Neural crest cell (in vitro differentiated cells): Measurements from ENCODE around the gene TOPBP1. TPM values are rescaled to one million over a fixed set of nuclear protein-coding genes. Genes with fewer than 3 reads are reported as not detected.
A peak's percentile ranks its signal among the peaks of the same experiment; 100 is the strongest.

Source experiments
- DNase-seq: peaks from one replicate; pipeline ENCODE4 v3.0.0; 2021; ENCODE audit warnings: low read depth, mixed read lengths, low spot score
- H3K27ac Mint-ChIP-seq: one replicate; pipeline ENCODE4 v1.8.0; 2021; ENCODE audit warnings: mild to moderate bottlenecking, mixed read lengths; ENCODE audit not compliant: unreplicated experiment
- H3K27me3 Mint-ChIP-seq: 2 replicates; pipeline ENCODE4 v1.8.0; 2021; ENCODE audit warnings: low read depth, mild to moderate bottlenecking, mixed read lengths
- H3K36me3 Mint-ChIP-seq: 2 replicates; pipeline ENCODE4 v1.8.0; 2021; ENCODE audit warnings: low read depth, mild to moderate bottlenecking, mixed read lengths
- H3K4me1 Mint-ChIP-seq: 2 replicates; pipeline ENCODE4 v1.8.0; 2021; ENCODE audit warnings: mixed read lengths
- H3K4me3 Mint-ChIP-seq: one replicate; pipeline ENCODE4 v1.8.0; 2021; ENCODE audit warnings: mild to moderate bottlenecking, mixed read lengths
- H3K9me3 Mint-ChIP-seq: 2 replicates; pipeline ENCODE4 v1.8.0; 2021; ENCODE audit warnings: mixed read lengths
- CTCF ChIP-seq: fragments of 200-600 bp; sonication (generic); conservative IDR thresholded peaks from 2 replicates; pipeline ENCODE4 v1.5.0; 2021; ENCODE audit warnings: antibody characterized with exemption, mild to moderate bottlenecking
- total RNA-seq: library from RNA; stranded (reverse); gene quantifications from 2 replicates; pipeline ENCODE4 v1.2.1, GENCODE V29; 2021

The TOPBP1 gene
- total RNA-seq, 1 donor from 2014 or later = 58.8 TPM

GRCh38 chr3:133676336-133677118, 14.8 kb upstream of the TOPBP1 start:
- TF ChIP-seq CTCF = no peak
- Mint-ChIP-seq H3K27me3 (peaks cover 70% of the 10 kb centered on the region), H3K4me1 (peaks cover 23% of the 10 kb centered on the region), H3K27ac (no peak overlapping the region), H3K4me3 (no peak overlapping the region), H3K9me3 (no peaks in the 10 kb centered on the region), H3K36me3 (no peaks in the 10 kb centered on the region)
- DNase-seq = no peak

GRCh38 chr3:133675631-133676335, 14.0 kb upstream of the TOPBP1 start:
- peaks cover 23% of the 10 kb centered on the region for H3K4me1 Mint-ChIP-seq
- H3K36me3 Mint-ChIP-seq = no peaks in the 10 kb centered on the region
- peak overlapping the region; percentile 23 for H3K4me3 Mint-ChIP-seq
- H3K9me3 Mint-ChIP-seq = no peaks in the 10 kb centered on the region
- no peak for TF ChIP-seq CTCF
- H3K27ac Mint-ChIP-seq = no peak overlapping the region
- H3K27me3 Mint-ChIP-seq = peaks cover 71% of the 10 kb centered on the region
- DNase-seq = no peak

- H3K4me1 Mint-ChIP-seq = peaks cover 23% of the 10 kb centered on the region
- peaks cover 72% of the 10 kb centered on the region for H3K27me3 Mint-ChIP-seq
- peak overlapping the region; percentile 41 for H3K4me3 Mint-ChIP-seq
- H3K9me3 Mint-ChIP-seq = no peaks in the 10 kb centered on the region
- DNase-seq = no peak
- no peak for TF ChIP-seq CTCF
- H3K36me3 Mint-ChIP-seq = no peaks in the 10 kb centered on the region
- H3K27ac Mint-ChIP-seq = no peak overlapping the region
These were observed 12.7 kb upstream of the TOPBP1 start for GRCh38 chr3:133674290-133674919.

GRCh38 chr3:133673746-133674145, 12.0 kb upstream of the TOPBP1 start:
- H3K4me1 Mint-ChIP-seq = peaks cover 23% of the 10 kb centered on the region
- H3K27ac Mint-ChIP-seq = no peak overlapping the region
- H3K36me3 Mint-ChIP-seq = no peaks in the 10 kb centered on the region
- H3K27me3 Mint-ChIP-seq = peaks cover 70% of the 10 kb centered on the region
- H3K9me3 Mint-ChIP-seq = no peaks in the 10 kb centered on the region
- DNase-seq = no peak
- no peak for TF ChIP-seq CTCF
- H3K4me3 Mint-ChIP-seq = peak overlapping the region; percentile 23

- Mint-ChIP-seq H3K36me3 (no peaks in the 10 kb centered on the region), H3K4me3 (no peak overlapping the region), H3K27ac (no peak overlapping the region), H3K9me3 (no peaks in the 10 kb centered on the region), H3K27me3 (peaks cover 61% of the 10 kb centered on the region), H3K4me1 (peaks cover 23% of the 10 kb centered on the region)
- DNase-seq = no peak
- no peak for TF ChIP-seq CTCF
These were observed 10.7 kb upstream of the TOPBP1 start for GRCh38 chr3:133672461-133672860.
